Neutrophil (primary cell): ENCODE results near the gene CCDC34.

Source experiments
- H3K27ac ChIP-seq: fragments of 200-600 bp; sonication (generic); 2 replicates; pipeline ENCODE4 v1.5.1; 2016; ENCODE audit warnings: mild to moderate bottlenecking, moderate library complexity
- H3K27me3 ChIP-seq: fragments of 200-600 bp; sonication (generic); 2 replicates; pipeline ENCODE4 v1.6.0; 2016; ENCODE audit warnings: mild to moderate bottlenecking
- H3K36me3 ChIP-seq: fragments of 200-600 bp; sonication (generic); 2 replicates; pipeline ENCODE4 v1.5.1; 2017
- H3K4me1 ChIP-seq, 2 experiments: fragments of 200-600 bp in 1 of 2; sonication (generic) in 1 of 2; 1 replicate in 1 of 2; 2 replicates in 1 of 2; pipeline versions ENCODE4 v1.5.1 to v1.6.1; 2013 to 2016; ENCODE audit warnings: low read depth in 1 of 2, low read length in 1 of 2, mild to moderate bottlenecking in 1 of 2, moderate library complexity in 1 of 2; ENCODE audit not compliant: control insufficient read depth in 1 of 2, insufficient read depth in 1 of 2
- H3K4me3 ChIP-seq, 2 experiments: fragments of 200-600 bp in 1 of 2; sonication (generic) in 1 of 2; 1 replicate in 1 of 2; 2 replicates in 1 of 2; pipeline ENCODE4 v1.5.1; 2013 to 2016; ENCODE audit warnings: low read depth in 1 of 2, low read length in 1 of 2, mild to moderate bottlenecking in 1 of 2, moderate library complexity in 1 of 2
- H3K9me3 ChIP-seq: fragments of 200-600 bp; sonication (generic); 2 replicates; pipeline ENCODE4 v1.5.1; 2016
- CTCF ChIP-seq: fragments of 200-600 bp; sonication (generic); IDR thresholded peaks from 2 replicates; pipeline ENCODE4 v1.5.1; 2016; ENCODE audit warnings: antibody characterized with exemption

The CCDC34 gene

GRCh38 chr11:27353593-27354358, 9.2 kb downstream of the CCDC34 start:
- Histone ChIP-seq H3K36me3 (no peaks in the 10 kb centered on the region), H3K4me1 (peaks cover 25 to 30% of the 10 kb centered on the region in 2 experiments), H3K4me3 (no peak overlapping the region), H3K27ac (no peak overlapping the region), H3K9me3 (no peaks in the 10 kb centered on the region), H3K27me3 (no peaks in the 10 kb centered on the region)
- no peak for TF ChIP-seq CTCF

- H3K4me3 ChIP-seq: no peak overlapping the region
- no peaks in the 10 kb centered on the region for H3K27me3 ChIP-seq
- H3K36me3 ChIP-seq: no peaks in the 10 kb centered on the region
- no peaks in the 10 kb centered on the region for H3K9me3 ChIP-seq
- H3K27ac ChIP-seq: no peak overlapping the region
- no peak for TF ChIP-seq CTCF
- H3K4me1 ChIP-seq: peaks cover 16 to 20% of the 10 kb centered on the region in 2 experiments
Measured at GRCh38 chr11:27352781-27353180, 10.2 kb downstream of the CCDC34 start.

- Histone ChIP-seq H3K27me3 (no peaks in the 10 kb centered on the region), H3K36me3 (no peaks in the 10 kb centered on the region), H3K27ac (no peak overlapping the region), H3K4me3 (no peak overlapping the region), H3K4me1 (peaks cover 12 to 14% of the 10 kb centered on the region in 2 experiments), H3K9me3 (no peaks in the 10 kb centered on the region)
- TF ChIP-seq CTCF: no peak
Measured at GRCh38 chr11:27350511-27350910, 12.5 kb downstream of the CCDC34 start.

- no peaks in the 10 kb centered on the region for H3K9me3 ChIP-seq
- H3K4me3 ChIP-seq: no peak overlapping the region
- H3K27me3 ChIP-seq: no peaks in the 10 kb centered on the region
- no peak for TF ChIP-seq CTCF
- H3K36me3 ChIP-seq: no peaks in the 10 kb centered on the region
- peaks cover 8 to 9% of the 10 kb centered on the region in 2 experiments for H3K4me1 ChIP-seq
- H3K27ac ChIP-seq: no peak overlapping the region
Measured at GRCh38 chr11:27349919-27350318, 13.1 kb downstream of the CCDC34 start.

GRCh38 chr11:27348340-27348873, 14.6 kb downstream of the CCDC34 start:
- no peaks in the 10 kb centered on the region for H3K27me3 ChIP-seq
- H3K4me1 ChIP-seq: no peaks in the 10 kb centered on the region
- no peak for TF ChIP-seq CTCF
- no peak overlapping the region for H3K4me3 ChIP-seq
- no peaks in the 10 kb centered on the region for H3K9me3 ChIP-seq
- no peak overlapping the region for H3K27ac ChIP-seq
- no peaks in the 10 kb centered on the region for H3K36me3 ChIP-seq
